Heart right ventricle (tissue), 16 donors: ENCODE data around the gene DAW1. TPM values are rescaled to one million over a fixed set of nuclear protein-coding genes. Genes with fewer than 3 reads are reported as not detected.
"Not testable (repeated sequence)": the region's sequence is repeated elsewhere in the genome, so short reads cannot be mapped to it uniquely, and the experiment has no call there.

Experiments used
- ATAC-seq, 8 donors: fragments of 200-7000 bp; cut with Tn5 transposase; one replicate each; pipeline ENCODE4 v1.9.1; 2020; ENCODE audit warnings: mild to moderate bottlenecking in 8 of 8, moderate library complexity in 8 of 8, moderate number of reproducible peaks in 1 of 8
- DNase-seq, 2 donors: peaks; one replicate each; pipeline ENCODE4 v3.0.0-alpha.2; 2020
- H3K27ac ChIP-seq, 10 donors: fragments of 200-600 bp; sonication (generic) in 2 of 10; one replicate each; pipeline versions ENCODE4 v1.5.0 to v1.8.0; 2020 to 2022; ENCODE audit warnings: mild to moderate bottlenecking in 3 of 10
- H3K27me3 ChIP-seq, 7 donors: fragments of 200-600 bp; one replicate each; pipeline ENCODE4 v1.8.0; 2021 to 2022; ENCODE audit warnings: mild to moderate bottlenecking in 2 of 7
- H3K36me3 ChIP-seq, 9 donors: fragments of 200-600 bp; sonication (generic) in 1 of 9; one replicate each; pipeline versions ENCODE4 v1.5.0 to v1.8.0; 2020 to 2022; ENCODE audit warnings: mild to moderate bottlenecking in 2 of 9
- H3K4me1 ChIP-seq, 9 donors: fragments of 200-600 bp; sonication (generic) in 1 of 9; one replicate each; pipeline versions ENCODE4 v1.5.0 to v1.8.0; 2020 to 2022; ENCODE audit warnings: mild to moderate bottlenecking in 4 of 9
- H3K4me3 ChIP-seq, 10 donors: fragments of 200-600 bp; sonication (generic) in 2 of 10; one replicate each; pipeline versions ENCODE4 v1.5.0 to v1.8.0; 2020 to 2022; ENCODE audit warnings: mild to moderate bottlenecking in 7 of 10, moderate library complexity in 2 of 10
- H3K9me3 ChIP-seq, 11 donors: fragments of 200-600 bp in 10 of 11; sonication (generic) in 2 of 11; one replicate each; pipeline versions ENCODE4 v1.5.0 to v1.8.0; 2013 to 2022; ENCODE audit warnings: mild to moderate bottlenecking in 2 of 11, control low read depth in 1 of 11, moderate library complexity in 1 of 11
- WGBS, 2 donors: extraction: QIAGEN DNeasy Blood & Tissue Kit; methylation state at CpG; one replicate each; pipeline ENCODE4 v1.1.7; 2013; ENCODE audit warnings: inconsistent platforms in 1 of 2; 5-methylcytosine and 5-hydroxymethylcytosine counted together
- intact Hi-C, 10 donors: fragments of 100-400 bp; cut with DNase I; formaldehyde crosslinking; loops; one replicate each; pipeline versions ENCODE4 v1.11.1 to v1.14.2; 2022
- polyA plus RNA-seq, 2 donors: library from polyadenylated mRNA; stranded (reverse); fragments of 200-250 nt; gene quantifications; one replicate each; pipeline ENCODE4 v1.2.3, GENCODE V29; 2013
- total RNA-seq, 10 donors: library from RNA; stranded (reverse); fragmentation: NEBNext Ultra II Directional in 3 of 10; extraction: Animal tissue kit (Norgen Biotek cat#: 25700) in 3 of 10; gene quantifications; one replicate each; pipeline versions ENCODE4 v1.2.1 to v1.2.4, GENCODE V29; 2021 to 2023
- TF ChIP-seq, protein P1 (sequence below), 9 donors: fragments of 200-600 bp; sonication (generic) in 2 of 9; IDR thresholded peaks; one replicate each; pipeline versions ENCODE4 v1.5.0 to v1.8.0; 2021 to 2022; ENCODE audit warnings: antibody characterized with exemption in 9 of 9, mild to moderate bottlenecking in 5 of 9, moderate library complexity in 1 of 9
- donor health status: Arrhythmogenic right ventricular cardiomyopathy.
- donor health status: ischemic (EF 13 %, LVEDD 7.1; RV severe dilation, severe dysfunction).
- donor health status: healthy with polysubstance abuse.
- donor health status: DM: no; HTN: yes; CAD: no.
- donor health status: DM: no; HTN: no; CAD: no.
- donor health status: ischemic (EF 25% LVEDD 6.9; RV normal size, moderate dysfunction).
- donor health status: ischemic (EF 25% LVEDD 5.7; RV mildly dilated, moderate dysfunction).
- donor health status: healthy.
- donor health status: DM: yes; HTN: yes; CAD: no.
- donor health status: Ischemic cardiomyopathy.
- donor health status: ischemic (EF 35%, LVEDD 5.7; RV mildly dilated, moderate dysfunction).
- donor health status: nonischemic (EF 11% LVEDD 7.7; RV severe dilation, severe dysfunction).
- donor health status: DM: yes; HTN: yes; CAD: no.
- donor health status: PGD.
- donor health status: ischemic (EF 29% LVEDD 5.4; RV normal size, mild dysfunction).
- donor health status: nonischemic (EF 23%, LVEDD 6.1; RV moderate dilation, normal function).

DAW1 gene
- total and polyA plus RNA-seq, 12 donors: 0.14 to 0.50 (median 0.22) TPM; not detected in 7

DNA sequence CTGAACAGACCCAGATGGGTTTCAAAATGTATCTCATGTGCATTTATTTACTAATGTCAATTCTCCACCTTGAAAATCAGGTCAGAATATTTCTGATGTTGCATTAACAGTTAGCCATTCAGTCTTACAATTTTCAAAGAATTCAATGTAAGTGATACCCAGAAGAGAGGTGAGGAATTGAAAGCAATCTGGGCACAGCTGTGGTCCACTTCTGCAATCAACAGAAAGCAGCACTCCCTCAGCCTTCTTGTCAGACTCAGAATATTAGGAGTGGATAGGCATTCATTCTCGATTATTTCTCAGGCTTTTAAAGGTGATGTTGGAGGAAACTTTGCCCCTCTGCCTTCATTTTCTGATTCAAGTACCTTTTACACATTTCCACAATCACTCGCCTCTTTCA lies 42.1 kb upstream of the DAW1 start:
- Histone ChIP-seq H3K9me3 (no peaks in the 10 kb centered on the region), H3K4me3 (no peak overlapping the region), H3K36me3 (no peaks in the 10 kb centered on the region), H3K27me3 (peaks cover 0 to 4% (median 0%) of the 10 kb centered on the region in 7 donors), H3K4me1 (no peaks in the 10 kb centered on the region), H3K27ac (no peak overlapping the region)
- ATAC-seq (no peak), DNase-seq (no peak)
- WGBS, 2 donors: 75 to 81% methylated on average over 2 of the region's 2 CpGs
- intact Hi-C loops: no loop called here
- TF ChIP-seq, protein P1, sequence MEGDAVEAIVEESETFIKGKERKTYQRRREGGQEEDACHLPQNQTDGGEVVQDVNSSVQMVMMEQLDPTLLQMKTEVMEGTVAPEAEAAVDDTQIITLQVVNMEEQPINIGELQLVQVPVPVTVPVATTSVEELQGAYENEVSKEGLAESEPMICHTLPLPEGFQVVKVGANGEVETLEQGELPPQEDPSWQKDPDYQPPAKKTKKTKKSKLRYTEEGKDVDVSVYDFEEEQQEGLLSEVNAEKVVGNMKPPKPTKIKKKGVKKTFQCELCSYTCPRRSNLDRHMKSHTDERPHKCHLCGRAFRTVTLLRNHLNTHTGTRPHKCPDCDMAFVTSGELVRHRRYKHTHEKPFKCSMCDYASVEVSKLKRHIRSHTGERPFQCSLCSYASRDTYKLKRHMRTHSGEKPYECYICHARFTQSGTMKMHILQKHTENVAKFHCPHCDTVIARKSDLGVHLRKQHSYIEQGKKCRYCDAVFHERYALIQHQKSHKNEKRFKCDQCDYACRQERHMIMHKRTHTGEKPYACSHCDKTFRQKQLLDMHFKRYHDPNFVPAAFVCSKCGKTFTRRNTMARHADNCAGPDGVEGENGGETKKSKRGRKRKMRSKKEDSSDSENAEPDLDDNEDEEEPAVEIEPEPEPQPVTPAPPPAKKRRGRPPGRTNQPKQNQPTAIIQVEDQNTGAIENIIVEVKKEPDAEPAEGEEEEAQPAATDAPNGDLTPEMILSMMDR (IDR thresholded peaks at IDR 0.05): no peak

DNA sequence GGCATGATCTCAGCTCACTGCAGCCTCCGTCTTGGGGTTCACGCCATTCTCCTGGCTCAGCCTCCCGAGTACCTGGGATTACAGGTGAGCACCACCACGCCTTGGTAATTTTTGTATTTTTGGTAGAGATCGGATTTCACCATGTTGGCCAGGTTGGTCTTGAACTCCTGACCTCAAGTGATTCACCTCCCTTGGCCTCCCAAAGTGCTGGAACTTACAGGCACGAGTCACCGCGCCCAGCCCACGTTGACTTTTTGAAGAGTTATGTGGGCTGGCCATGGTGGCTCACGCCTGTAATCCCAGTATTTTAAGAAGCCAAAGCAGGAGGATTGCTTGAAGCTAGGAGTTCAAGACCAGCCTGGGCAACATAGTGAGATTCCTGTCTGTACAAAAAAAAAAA lies 37.0 kb upstream of the DAW1 start:
- intact Hi-C loops: no loop called here
- WGBS, 2 donors: 90 to 93% methylated on average over 10 of the region's 10 CpGs
- DNase-seq (no peak), ATAC-seq (no peak)
- Histone ChIP-seq H3K27ac (no peak overlapping the region), H3K36me3 (no peaks in the 10 kb centered on the region), H3K4me1 (no peaks in the 10 kb centered on the region), H3K27me3 (no peaks in the 10 kb centered on the region), H3K9me3 (peaks cover 0 to 6% (median 0%) of the 10 kb centered on the region in 11 donors), H3K4me3 (no peak overlapping the region)
- TF ChIP-seq, protein P1 (IDR thresholded peaks at IDR 0.05): no peak

DNA sequence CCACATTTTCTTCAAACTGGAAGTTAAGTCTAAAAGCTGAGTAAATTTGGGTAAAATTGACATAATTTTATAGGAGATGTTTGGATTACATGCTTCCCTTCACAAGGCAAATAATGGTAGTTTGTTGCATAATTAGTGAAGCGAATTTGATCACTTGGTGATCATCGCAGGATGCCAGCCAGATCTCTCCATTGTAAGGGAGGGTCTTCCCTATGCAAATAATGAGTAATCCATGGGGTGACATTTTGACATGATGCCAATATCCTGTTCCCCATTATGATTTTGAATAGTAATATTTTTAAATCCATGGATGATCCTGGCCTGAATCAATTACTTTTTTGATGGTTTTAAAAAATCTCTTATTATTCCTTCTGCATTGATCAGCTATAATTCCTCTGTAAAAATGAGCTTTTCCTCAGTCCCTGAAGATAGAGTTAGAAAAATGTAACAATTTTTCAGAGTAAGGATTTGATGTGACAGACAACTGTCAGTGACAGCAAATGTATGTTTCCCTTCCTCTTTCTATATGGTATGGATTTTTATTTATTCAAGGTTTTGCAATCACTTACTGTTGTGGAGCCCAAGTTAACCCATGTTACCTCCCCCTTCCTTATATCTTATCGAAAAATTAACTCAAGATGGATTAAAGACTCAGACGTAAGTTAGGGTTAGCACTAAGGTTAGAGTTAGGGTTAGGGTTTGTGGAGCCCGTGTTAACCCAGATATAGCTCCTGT lies 36.3 kb upstream of the DAW1 start:
- Histone ChIP-seq H3K4me3 (no peak overlapping the region), H3K36me3 (no peaks in the 10 kb centered on the region), H3K27me3 (no peaks in the 10 kb centered on the region), H3K27ac (no peak overlapping the region), H3K9me3 (peaks cover 0 to 6% (median 0%) of the 10 kb centered on the region in 11 donors), H3K4me1 (no peaks in the 10 kb centered on the region)
- intact Hi-C loops: no loop called here
- WGBS, 2 donors: 83 to 89% methylated on average over 5 of the region's 5 CpGs
- TF ChIP-seq, protein P1 (IDR thresholded peaks at IDR 0.05): no peak
- ATAC-seq (no peak), DNase-seq (no peak)

DNA sequence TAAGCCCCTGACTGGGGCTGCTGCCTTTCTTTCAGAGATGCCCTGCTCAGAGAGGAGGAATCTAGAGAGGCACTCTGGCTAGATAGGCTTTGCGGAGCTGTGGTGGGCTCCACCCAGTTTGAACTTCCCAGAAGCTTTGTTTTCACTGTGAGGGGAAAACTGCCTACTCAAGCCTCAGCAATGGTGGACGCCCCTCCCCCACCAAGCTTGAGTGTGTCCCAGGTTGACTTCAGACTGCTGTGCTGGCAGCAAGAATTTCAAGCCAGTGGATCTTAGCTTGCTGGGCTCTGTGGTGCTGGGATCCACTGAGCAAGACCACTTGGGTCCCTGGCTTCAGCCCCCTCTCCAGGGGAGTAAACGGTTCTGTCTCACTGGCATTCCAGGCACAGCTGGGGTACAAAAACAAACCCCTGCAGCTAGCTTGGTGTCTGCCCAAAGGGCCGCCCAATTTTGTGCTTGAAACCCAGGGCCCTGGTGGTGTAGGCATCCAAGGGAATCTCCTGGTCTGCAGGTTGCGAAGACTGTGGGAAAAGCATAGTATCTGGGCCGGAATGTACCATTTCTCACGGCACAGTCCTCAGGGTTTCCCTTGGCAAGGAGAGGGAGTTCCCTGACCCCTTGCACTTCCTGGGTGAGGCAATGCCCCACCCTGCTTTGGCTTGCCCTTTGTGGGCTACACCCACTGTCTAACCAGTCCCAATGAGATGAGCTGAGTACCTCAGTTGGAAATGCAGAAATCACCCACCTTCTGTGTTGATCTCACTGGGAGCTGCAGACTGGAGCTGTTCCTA lies 31.9 kb upstream of the DAW1 start:
- WGBS, 2 donors: 42 to 45% methylated on average over 7 of the region's 7 CpGs
- intact Hi-C loops, H3K4me1 ChIP-seq, H3K9me3 ChIP-seq, H3K27ac ChIP-seq, DNase-seq, ATAC-seq, H3K4me3 ChIP-seq, H3K27me3 ChIP-seq, H3K36me3 ChIP-seq: not testable (repeated sequence)
